ENCODE results near the gene IQSEC3.

DNA sequence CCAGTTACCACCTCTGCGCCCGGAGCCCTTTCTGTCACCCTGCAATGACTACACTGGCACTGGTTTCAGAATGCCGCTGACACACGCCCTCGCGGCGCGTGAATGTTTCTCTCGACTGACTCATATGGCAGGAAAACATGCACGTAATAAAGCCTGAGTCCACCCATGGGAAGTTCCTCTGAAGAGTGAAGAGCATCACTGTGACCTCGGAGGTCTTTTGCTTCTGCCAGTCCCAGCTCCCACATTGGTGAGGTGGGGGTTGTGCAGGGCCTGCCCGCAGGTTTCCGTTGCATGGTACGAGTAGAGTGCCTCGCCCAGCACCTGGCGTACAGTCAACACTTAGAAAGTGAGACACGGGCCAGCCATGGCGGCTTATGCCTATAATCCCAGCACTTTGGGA lies 158.4 kb downstream of the IQSEC3 start:
- TF ChIP-seq L3MBTL2 (conservative IDR thresholded peaks at IDR 0.05) (no peak), LEF1 (IDR thresholded peaks at IDR 0.05; ENCODE audit: borderline replicate concordance) (no peak), ELF4 (IDR thresholded peaks at IDR 0.05) (no peak), SP1 (IDR thresholded peaks at IDR 0.05) (no peak), FOXM1 (IDR thresholded peaks at IDR 0.05; ENCODE audit: borderline replicate concordance) (no peak), NFRKB (IDR thresholded peaks at IDR 0.05) (no peak), FOXA1 (IDR thresholded peaks at IDR 0.05) (no peak), BHLHE40 (IDR thresholded peaks at IDR 0.05; ENCODE audit: borderline replicate concordance) (no peak)
- TF ChIP-seq, protein P1, sequence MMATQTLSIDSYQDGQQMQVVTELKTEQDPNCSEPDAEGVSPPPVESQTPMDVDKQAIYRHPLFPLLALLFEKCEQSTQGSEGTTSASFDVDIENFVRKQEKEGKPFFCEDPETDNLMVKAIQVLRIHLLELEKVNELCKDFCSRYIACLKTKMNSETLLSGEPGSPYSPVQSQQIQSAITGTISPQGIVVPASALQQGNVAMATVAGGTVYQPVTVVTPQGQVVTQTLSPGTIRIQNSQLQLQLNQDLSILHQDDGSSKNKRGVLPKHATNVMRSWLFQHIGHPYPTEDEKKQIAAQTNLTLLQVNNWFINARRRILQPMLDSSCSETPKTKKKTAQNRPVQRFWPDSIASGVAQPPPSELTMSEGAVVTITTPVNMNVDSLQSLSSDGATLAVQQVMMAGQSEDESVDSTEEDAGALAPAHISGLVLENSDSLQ (IDR thresholded peaks at IDR 0.05): no peak
